ENCODE measurements around the gene ADCY9.
"Not testable (repeated sequence)": the region's sequence is repeated elsewhere in the genome, so short reads cannot be mapped to it uniquely, and the experiment has no call there.

ADCY9 gene

DNA sequence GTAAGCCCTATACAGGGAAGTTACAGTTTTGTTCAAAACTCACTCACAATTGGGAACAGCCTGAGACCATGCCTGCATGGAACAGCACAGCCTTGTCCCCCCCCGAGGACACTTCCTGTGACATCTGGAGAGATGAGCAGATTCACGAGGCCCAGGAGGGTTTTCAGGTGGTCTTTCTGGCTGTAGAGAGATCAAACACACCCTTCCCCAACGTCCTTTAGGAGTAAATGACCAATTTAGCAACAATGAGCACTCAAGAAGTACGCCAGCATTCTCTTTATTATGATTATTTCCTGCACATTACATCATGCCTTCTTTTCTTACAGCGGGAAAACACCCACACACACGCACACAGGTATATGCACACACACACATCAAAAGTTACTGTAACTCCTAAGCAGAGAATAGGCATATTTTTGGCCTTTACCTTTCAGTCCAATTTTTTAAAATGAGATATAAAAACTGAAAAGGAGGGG, 39.0 kb downstream of the ADCY9 start:
- Histone ChIP-seq H4K20me1 (ENCODE audit: low read depth, low read length) (no peaks in the 10 kb centered on the region), H3K9me2 (replicated peaks; ENCODE audit: insufficient read depth, low read length) (no peaks in the 10 kb centered on the region), H3K4me2 (ENCODE audit: low read depth, low read length, poor library complexity, severe bottlenecking) (no peak overlapping the region), H3K36me3 (ENCODE audit: low read length) (no peaks in the 10 kb centered on the region), H3K79me2 (ENCODE audit: insufficient read depth, low read length) (no peaks in the 10 kb centered on the region), H3K4me3 (ENCODE audit: insufficient read depth, low read length, poor library complexity, severe bottlenecking) (no peak overlapping the region), H3K27me3 (ENCODE audit: low read length) (no peaks in the 10 kb centered on the region), H3K9ac (ENCODE audit: low read length) (no peak overlapping the region), H2AFZ (ENCODE audit: low read depth, low read length, severe bottlenecking) (no peak overlapping the region), H3K9me3 (ENCODE audit: insufficient read depth, low read length) (no peaks in the 10 kb centered on the region), H3K27ac (ENCODE audit: low read depth, low read length) (no peak overlapping the region), H3F3A (ENCODE audit: insufficient read depth) (no peaks in the 10 kb centered on the region)
- TF ChIP-seq EZH2phosphoT487 (conservative IDR thresholded peaks at IDR 0.05; ENCODE audit: low read length) = no peak
- TF ChIP-seq, protein P1, sequence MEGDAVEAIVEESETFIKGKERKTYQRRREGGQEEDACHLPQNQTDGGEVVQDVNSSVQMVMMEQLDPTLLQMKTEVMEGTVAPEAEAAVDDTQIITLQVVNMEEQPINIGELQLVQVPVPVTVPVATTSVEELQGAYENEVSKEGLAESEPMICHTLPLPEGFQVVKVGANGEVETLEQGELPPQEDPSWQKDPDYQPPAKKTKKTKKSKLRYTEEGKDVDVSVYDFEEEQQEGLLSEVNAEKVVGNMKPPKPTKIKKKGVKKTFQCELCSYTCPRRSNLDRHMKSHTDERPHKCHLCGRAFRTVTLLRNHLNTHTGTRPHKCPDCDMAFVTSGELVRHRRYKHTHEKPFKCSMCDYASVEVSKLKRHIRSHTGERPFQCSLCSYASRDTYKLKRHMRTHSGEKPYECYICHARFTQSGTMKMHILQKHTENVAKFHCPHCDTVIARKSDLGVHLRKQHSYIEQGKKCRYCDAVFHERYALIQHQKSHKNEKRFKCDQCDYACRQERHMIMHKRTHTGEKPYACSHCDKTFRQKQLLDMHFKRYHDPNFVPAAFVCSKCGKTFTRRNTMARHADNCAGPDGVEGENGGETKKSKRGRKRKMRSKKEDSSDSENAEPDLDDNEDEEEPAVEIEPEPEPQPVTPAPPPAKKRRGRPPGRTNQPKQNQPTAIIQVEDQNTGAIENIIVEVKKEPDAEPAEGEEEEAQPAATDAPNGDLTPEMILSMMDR (IDR thresholded peaks at IDR 0.05; ENCODE audit: insufficient read depth, low read length, poor library complexity, severe bottlenecking) = no peak

- H3K27me3 ChIP-seq (ENCODE audit: low read length) = no peaks in the 10 kb centered on the region
- H3K27ac ChIP-seq (ENCODE audit: low read depth, low read length) = no peak overlapping the region
- no peak for TF ChIP-seq EZH2phosphoT487 (conservative IDR thresholded peaks at IDR 0.05; ENCODE audit: low read length)
- TF ChIP-seq, protein P1 (IDR thresholded peaks at IDR 0.05; ENCODE audit: insufficient read depth, low read length, poor library complexity, severe bottlenecking) = no peak
- H3K4me3 ChIP-seq (ENCODE audit: insufficient read depth, low read length, poor library complexity, severe bottlenecking) = no peak overlapping the region
- H3K4me2 ChIP-seq (ENCODE audit: low read depth, low read length, poor library complexity, severe bottlenecking) = no peak overlapping the region
- no peaks in the 10 kb centered on the region for H3K9me2 ChIP-seq (replicated peaks; ENCODE audit: insufficient read depth, low read length)
- no peaks in the 10 kb centered on the region for H4K20me1 ChIP-seq (ENCODE audit: low read depth, low read length)
- no peaks in the 10 kb centered on the region for H3K9me3 ChIP-seq (ENCODE audit: insufficient read depth, low read length)
- H3K9ac ChIP-seq (ENCODE audit: low read length) = no peak overlapping the region
- H3F3A ChIP-seq (ENCODE audit: insufficient read depth) = no peaks in the 10 kb centered on the region
- no peak overlapping the region for H2AFZ ChIP-seq (ENCODE audit: low read depth, low read length, severe bottlenecking)
- H3K79me2 ChIP-seq (ENCODE audit: insufficient read depth, low read length) = no peaks in the 10 kb centered on the region
- H3K36me3 ChIP-seq (ENCODE audit: low read length) = no peaks in the 10 kb centered on the region
Measured at GRCh38 chr16:4075534-4075933, 40.7 kb downstream of the ADCY9 start.

GRCh38 chr16:4073150-4073549, 43.1 kb downstream of the ADCY9 start:
- not testable (repeated sequence) for H3K27me3 ChIP-seq (ENCODE audit: low read length); H3K36me3 ChIP-seq (ENCODE audit: low read length); H3K79me2 ChIP-seq (ENCODE audit: insufficient read depth, low read length); H4K20me1 ChIP-seq (ENCODE audit: low read depth, low read length); H3K4me2 ChIP-seq (ENCODE audit: low read depth, low read length, poor library complexity, severe bottlenecking); H3K9me2 ChIP-seq (replicated peaks; ENCODE audit: insufficient read depth, low read length); H2AFZ ChIP-seq (ENCODE audit: low read depth, low read length, severe bottlenecking); H3F3A ChIP-seq (ENCODE audit: insufficient read depth); H3K4me3 ChIP-seq (ENCODE audit: insufficient read depth, low read length, poor library complexity, severe bottlenecking); H3K9ac ChIP-seq (ENCODE audit: low read length); H3K9me3 ChIP-seq (ENCODE audit: insufficient read depth, low read length); H3K27ac ChIP-seq (ENCODE audit: low read depth, low read length)

- no peaks in the 10 kb centered on the region for H3K27me3 ChIP-seq (ENCODE audit: low read length)
- no peak overlapping the region for H3K4me2 ChIP-seq (ENCODE audit: low read depth, low read length, poor library complexity, severe bottlenecking)
- H4K20me1 ChIP-seq (ENCODE audit: low read depth, low read length) = no peaks in the 10 kb centered on the region
- no peak overlapping the region for H3K4me3 ChIP-seq (ENCODE audit: insufficient read depth, low read length, poor library complexity, severe bottlenecking)
- H3K27ac ChIP-seq (ENCODE audit: low read depth, low read length) = no peak overlapping the region
- H3K9me2 ChIP-seq (replicated peaks; ENCODE audit: insufficient read depth, low read length) = no peaks in the 10 kb centered on the region
- no peaks in the 10 kb centered on the region for H3K36me3 ChIP-seq (ENCODE audit: low read length)
- H2AFZ ChIP-seq (ENCODE audit: low read depth, low read length, severe bottlenecking) = no peak overlapping the region
- H3K9ac ChIP-seq (ENCODE audit: low read length) = no peak overlapping the region
- no peak for TF ChIP-seq EZH2phosphoT487 (conservative IDR thresholded peaks at IDR 0.05; ENCODE audit: low read length)
- TF ChIP-seq, protein P1 (IDR thresholded peaks at IDR 0.05; ENCODE audit: insufficient read depth, low read length, poor library complexity, severe bottlenecking) = no peak
- no peaks in the 10 kb centered on the region for H3F3A ChIP-seq (ENCODE audit: insufficient read depth)
- no peaks in the 10 kb centered on the region for H3K79me2 ChIP-seq (ENCODE audit: insufficient read depth, low read length)
- no peaks in the 10 kb centered on the region for H3K9me3 ChIP-seq (ENCODE audit: insufficient read depth, low read length)
Measured at GRCh38 chr16:4071686-4072561, 44.3 kb downstream of the ADCY9 start.

Data from SU-DHL-6 (cell line).